ENCODE data around the gene ITPRID2. TPM values are rescaled to one million over a fixed set of nuclear protein-coding genes. Genes with fewer than 3 reads are reported as not detected.

The ITPRID2 gene
- total RNA-seq, result 10 to 100 TPM; 54.5 to 64.3 TPM

GRCh38 chr2:181891258-181891965 lies at the start of gene ITPRID2:
TSS of gene ITPRID2 (plus strand) at chr2:181891730. CDS start at chr2:181892067, 337 bp downstream.
- CTCF ChIA-PET, result interaction anchor here (0.7 to 1.0 kb wide), 2 partner anchors 13 to 64 kb away, joined by 3 read pairs; no protein-coding TSS in a partner anchor
- POLR2A ChIA-PET, result interaction anchor here (0.6 kb wide), 1 partner anchor 12 kb away, joined by 3 read pairs; no protein-coding TSS in a partner anchor

- CTCF ChIA-PET, result no interaction called here
- POLR2A ChIA-PET, result no interaction called here
These were observed 46.8 kb upstream of the ITPRID2 start for GRCh38 chr2:181844551-181845290.

- ChIA-PET POLR2A (no interaction called here), CTCF (interaction anchor here (0.6 kb wide), 1 partner anchor 773 kb away, joined by 4 read pairs; no protein-coding TSS in a partner anchor)
These were observed 44.9 kb upstream of the ITPRID2 start for GRCh38 chr2:181846399-181847197.

GRCh38 chr2:181847198-181847556 lies 44.4 kb upstream of the ITPRID2 start:
- CTCF ChIA-PET, result no interaction called here
- POLR2A ChIA-PET, result no interaction called here

GRCh38 chr2:181847702-181848101 lies 43.8 kb upstream of the ITPRID2 start:
- POLR2A ChIA-PET, result no interaction called here
- CTCF ChIA-PET, result no interaction called here

- POLR2A ChIA-PET, result no interaction called here
- CTCF ChIA-PET, result no interaction called here
These were observed 43.2 kb upstream of the ITPRID2 start for GRCh38 chr2:181848261-181848886.

- ChIA-PET CTCF (no interaction called here), POLR2A (no interaction called here)
These were observed 41.9 kb upstream of the ITPRID2 start for GRCh38 chr2:181849601-181850000.

GRCh38 chr2:181850936-181851560 lies 40.5 kb upstream of the ITPRID2 start:
- ChIA-PET CTCF (no interaction called here), POLR2A (no interaction called here)

GRCh38 chr2:181851726-181852125 lies 39.8 kb upstream of the ITPRID2 start:
- ChIA-PET POLR2A (interaction anchor here (0.6 kb wide), 1 partner anchor 41 kb away, joined by 6 read pairs; no protein-coding TSS in a partner anchor), CTCF (no interaction called here)

GRCh38 chr2:181853696-181854095 lies 37.8 kb upstream of the ITPRID2 start:
- POLR2A ChIA-PET, result no interaction called here
- CTCF ChIA-PET, result no interaction called here

- CTCF ChIA-PET, result no interaction called here
- POLR2A ChIA-PET, result no interaction called here
These were observed 34.0 kb upstream of the ITPRID2 start for GRCh38 chr2:181857483-181857882.

GRCh38 chr2:181858600-181858999 lies 32.9 kb upstream of the ITPRID2 start:
- CTCF ChIA-PET, result interaction anchor here (0.7 kb wide), 2 partner anchors 1128 to 1182 kb away, joined by 3 read pairs; no protein-coding TSS in a partner anchor
- POLR2A ChIA-PET, result no interaction called here

GRCh38 chr2:181859123-181859522 lies 32.4 kb upstream of the ITPRID2 start:
- CTCF ChIA-PET, result interaction anchor here (0.7 kb wide), 1 partner anchor 1182 kb away, joined by 3 read pairs; no protein-coding TSS in a partner anchor
- POLR2A ChIA-PET, result no interaction called here

- CTCF ChIA-PET, result no interaction called here
- POLR2A ChIA-PET, result no interaction called here
These were observed 31.7 kb upstream of the ITPRID2 start for GRCh38 chr2:181859803-181860202.

- POLR2A ChIA-PET, result no interaction called here
- CTCF ChIA-PET, result no interaction called here
These were observed 30.2 kb upstream of the ITPRID2 start for GRCh38 chr2:181861379-181861778.

GRCh38 chr2:181862583-181863281 lies 28.8 kb upstream of the ITPRID2 start:
- ChIA-PET POLR2A (no interaction called here), CTCF (no interaction called here)

- POLR2A ChIA-PET, result no interaction called here
- CTCF ChIA-PET, result no interaction called here
These were observed 19.4 kb upstream of the ITPRID2 start for GRCh38 chr2:181872178-181872577.

- CTCF ChIA-PET, result no interaction called here
- POLR2A ChIA-PET, result no interaction called here
These were observed 14.9 kb upstream of the ITPRID2 start for GRCh38 chr2:181876614-181877063.

- ChIA-PET POLR2A (no interaction called here), CTCF (no interaction called here)
These were observed 14.3 kb upstream of the ITPRID2 start for GRCh38 chr2:181877181-181877664.

Data from activated CD8-positive, alpha-beta memory T cell treated with anti-CD3 and anti-CD28 coated beads for 36 hours (primary cell).